Measurements from ENCODE around the gene SPECC1L. TPM values are rescaled to one million over a fixed set of nuclear protein-coding genes. Genes with fewer than 3 reads are reported as not detected.

Gene SPECC1L
- total and polyA plus RNA-seq, 10 of the 15 experiments (the other 5 are each of a cell fraction or from before 2014, with no cell fraction given), result 1.9 to 40.6 (median 19.1) TPM

DNA sequence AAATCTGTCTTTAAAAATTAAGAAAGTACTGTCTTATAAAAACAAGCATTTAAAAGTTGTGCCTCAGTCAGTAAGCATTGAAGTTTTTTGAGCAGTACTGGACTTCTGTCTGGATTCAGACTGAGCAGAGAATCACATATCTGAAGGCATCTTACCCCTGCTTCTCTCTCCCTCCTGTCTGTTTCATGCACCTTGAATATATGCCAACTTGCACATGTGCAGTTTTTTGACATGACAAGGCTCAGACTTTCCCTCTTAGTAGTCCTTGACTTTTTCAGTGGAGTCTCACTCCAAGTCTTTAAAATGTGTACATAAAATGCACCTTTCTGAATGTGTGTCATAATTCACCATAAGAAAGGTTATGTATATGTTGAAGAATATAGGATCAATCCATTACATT, 19.8 kb downstream of the SPECC1L start:
- POLR2A ChIA-PET, result no interaction called here
- H3K27ac ChIP-seq (ENCODE audit: control insufficient read depth, insufficient read depth), result peak overlapping the region; percentile 6; the same call in 1 of the 2 replicates
- H3K9me3 ChIP-seq (replicated peaks; ENCODE audit: control insufficient read depth, insufficient read depth, low read length), result no peaks in the 10 kb centered on the region
- peaks cover 32% of the 10 kb centered on the region for H3K79me2 ChIP-seq (ENCODE audit: control insufficient read depth, insufficient read depth, low read length)
- SMC1A ChIA-PET (ENCODE audit: uncharacterized antibody, unreplicated experiment), result interaction anchor here (1.3 kb wide), 1 partner anchor 19 kb away, joined by 4 read pairs; no protein-coding TSS in a partner anchor
- no peaks in the 10 kb centered on the region for H4K20me1 ChIP-seq (ENCODE audit: control insufficient read depth, insufficient read depth)
- intact Hi-C loops (cut with micrococcal nuclease; ENCODE audit: unreplicated experiment) (no loop called here), in situ Hi-C loops (cut with MboI) (no loop called here)
- CTCF ChIA-PET, result no interaction called here
- RAD21 ChIA-PET (ENCODE audit: unreplicated experiment), result no interaction called here
- no TSS peak for BruUV-seq (replicated peaks)
- H2AFZ ChIP-seq (ENCODE audit: control insufficient read depth, low read depth, low read length), result no peak overlapping the region
- no peak overlapping the region for H3K4me3 ChIP-seq
- no peaks in the 10 kb centered on the region for H3K36me3 ChIP-seq (ENCODE audit: control insufficient read depth in 2 of 2, insufficient read depth in 2 of 2, low read length in 1 of 2)
- no peak overlapping the region for H3K4me2 ChIP-seq (ENCODE audit: control insufficient read depth, insufficient read depth)
- DNase-seq (ENCODE audit: low read depth, low spot score), result no peak
- no peak for FAIRE-seq
- H3K4me1 ChIP-seq (ENCODE audit: control insufficient read depth, insufficient read depth, low read length), result peaks cover 26% of the 10 kb centered on the region
- ATAC-seq, result no peak
- H3K9ac ChIP-seq (ENCODE audit: control insufficient read depth, insufficient read depth, low read length), result no peak overlapping the region
- H3K27me3 ChIP-seq (replicated peaks in 1 of 2; ENCODE audit: control insufficient read depth in 2 of 2, insufficient read depth in 2 of 2, low read length in 1 of 2), result no peaks in the 10 kb centered on the region
- TF ChIP-seq, protein P1, sequence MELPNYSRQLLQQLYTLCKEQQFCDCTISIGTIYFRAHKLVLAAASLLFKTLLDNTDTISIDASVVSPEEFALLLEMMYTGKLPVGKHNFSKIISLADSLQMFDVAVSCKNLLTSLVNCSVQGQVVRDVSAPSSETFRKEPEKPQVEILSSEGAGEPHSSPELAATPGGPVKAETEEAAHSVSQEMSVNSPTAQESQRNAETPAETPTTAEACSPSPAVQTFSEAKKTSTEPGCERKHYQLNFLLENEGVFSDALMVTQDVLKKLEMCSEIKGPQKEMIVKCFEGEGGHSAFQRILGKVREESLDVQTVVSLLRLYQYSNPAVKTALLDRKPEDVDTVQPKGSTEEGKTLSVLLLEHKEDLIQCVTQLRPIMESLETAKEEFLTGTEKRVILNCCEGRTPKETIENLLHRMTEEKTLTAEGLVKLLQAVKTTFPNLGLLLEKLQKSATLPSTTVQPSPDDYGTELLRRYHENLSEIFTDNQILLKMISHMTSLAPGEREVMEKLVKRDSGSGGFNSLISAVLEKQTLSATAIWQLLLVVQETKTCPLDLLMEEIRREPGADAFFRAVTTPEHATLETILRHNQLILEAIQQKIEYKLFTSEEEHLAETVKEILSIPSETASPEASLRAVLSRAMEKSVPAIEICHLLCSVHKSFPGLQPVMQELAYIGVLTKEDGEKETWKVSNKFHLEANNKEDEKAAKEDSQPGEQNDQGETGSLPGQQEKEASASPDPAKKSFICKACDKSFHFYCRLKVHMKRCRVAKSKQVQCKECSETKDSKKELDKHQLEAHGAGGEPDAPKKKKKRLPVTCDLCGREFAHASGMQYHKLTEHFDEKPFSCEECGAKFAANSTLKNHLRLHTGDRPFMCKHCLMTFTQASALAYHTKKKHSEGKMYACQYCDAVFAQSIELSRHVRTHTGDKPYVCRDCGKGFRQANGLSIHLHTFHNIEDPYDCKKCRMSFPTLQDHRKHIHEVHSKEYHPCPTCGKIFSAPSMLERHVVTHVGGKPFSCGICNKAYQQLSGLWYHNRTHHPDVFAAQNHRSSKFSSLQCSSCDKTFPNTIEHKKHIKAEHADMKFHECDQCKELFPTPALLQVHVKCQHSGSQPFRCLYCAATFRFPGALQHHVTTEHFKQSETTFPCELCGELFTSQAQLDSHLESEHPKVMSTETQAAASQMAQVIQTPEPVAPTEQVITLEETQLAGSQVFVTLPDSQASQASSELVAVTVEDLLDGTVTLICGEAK (IDR thresholded peaks at IDR 0.05; ENCODE audit: borderline replicate concordance), result no peak
- no peak for TF ChIP-seq FOS (IDR thresholded peaks at IDR 0.05; ENCODE audit: borderline replicate concordance, extremely low read depth, insufficient read length)
- no peak for TF ChIP-seq NR2C2 (IDR thresholded peaks at IDR 0.05; ENCODE audit: borderline replicate concordance, control insufficient read depth, insufficient read length, low read depth)
- no peak for TF ChIP-seq CEBPZ (IDR thresholded peaks at IDR 0.05; ENCODE audit: low read depth, low read length)
- TF ChIP-seq GATAD2B (conservative IDR thresholded peaks at IDR 0.05; ENCODE audit: low read depth), result no peak
- TF ChIP-seq ATF3 (IDR thresholded peaks at IDR 0.05; ENCODE audit: borderline replicate concordance, extremely low read depth, low read depth, low read length), result no peak
- TF ChIP-seq, protein P2, sequence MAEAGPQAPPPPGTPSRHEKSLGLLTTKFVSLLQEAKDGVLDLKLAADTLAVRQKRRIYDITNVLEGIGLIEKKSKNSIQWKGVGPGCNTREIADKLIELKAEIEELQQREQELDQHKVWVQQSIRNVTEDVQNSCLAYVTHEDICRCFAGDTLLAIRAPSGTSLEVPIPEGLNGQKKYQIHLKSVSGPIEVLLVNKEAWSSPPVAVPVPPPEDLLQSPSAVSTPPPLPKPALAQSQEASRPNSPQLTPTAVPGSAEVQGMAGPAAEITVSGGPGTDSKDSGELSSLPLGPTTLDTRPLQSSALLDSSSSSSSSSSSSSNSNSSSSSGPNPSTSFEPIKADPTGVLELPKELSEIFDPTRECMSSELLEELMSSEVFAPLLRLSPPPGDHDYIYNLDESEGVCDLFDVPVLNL (IDR thresholded peaks at IDR 0.05; ENCODE audit: low read depth, low read length), result no peak
- no peak for TF ChIP-seq SREBF1 (IDR thresholded peaks at IDR 0.05; ENCODE audit: low read length)
- no peak for TF ChIP-seq HDGF (IDR thresholded peaks at IDR 0.05)
- TF ChIP-seq RAD21 (IDR thresholded peaks at IDR 0.05; ENCODE audit: insufficient read depth, low read depth, low read length), result no peak
- no peak for TF ChIP-seq PAX5 (IDR thresholded peaks at IDR 0.05; ENCODE audit: borderline replicate concordance, low read depth, low read length)
- no peak for TF ChIP-seq MEF2A (IDR thresholded peaks at IDR 0.05; ENCODE audit: insufficient read depth, low read depth, low read length)
- TF ChIP-seq, protein P3, sequence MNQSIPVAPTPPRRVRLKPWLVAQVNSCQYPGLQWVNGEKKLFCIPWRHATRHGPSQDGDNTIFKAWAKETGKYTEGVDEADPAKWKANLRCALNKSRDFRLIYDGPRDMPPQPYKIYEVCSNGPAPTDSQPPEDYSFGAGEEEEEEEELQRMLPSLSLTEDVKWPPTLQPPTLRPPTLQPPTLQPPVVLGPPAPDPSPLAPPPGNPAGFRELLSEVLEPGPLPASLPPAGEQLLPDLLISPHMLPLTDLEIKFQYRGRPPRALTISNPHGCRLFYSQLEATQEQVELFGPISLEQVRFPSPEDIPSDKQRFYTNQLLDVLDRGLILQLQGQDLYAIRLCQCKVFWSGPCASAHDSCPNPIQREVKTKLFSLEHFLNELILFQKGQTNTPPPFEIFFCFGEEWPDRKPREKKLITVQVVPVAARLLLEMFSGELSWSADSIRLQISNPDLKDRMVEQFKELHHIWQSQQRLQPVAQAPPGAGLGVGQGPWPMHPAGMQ (IDR thresholded peaks at IDR 0.05; ENCODE audit: borderline replicate concordance), result no peak
- TF ChIP-seq WRNIP1 (IDR thresholded peaks at IDR 0.05; ENCODE audit: borderline replicate concordance, low read depth, low read length), result no peak
- TF ChIP-seq DPF2 (IDR thresholded peaks at IDR 0.05), result no peak
